Measurements from ENCODE around the gene DGKE.

DGKE gene

GRCh38 chr17:56807723-56808122 lies 26.2 kb upstream of the DGKE start (continued):
- TF ChIP-seq ZNF18 (tag by site-specific recombination; IDR thresholded peaks at IDR 0.05), result no peak
- TF ChIP-seq ZNF561 (tag by site-specific recombination; IDR thresholded peaks at IDR 0.05; ENCODE audit: borderline replicate concordance), result no peak
- TF ChIP-seq ZNF184 (tag by site-specific recombination; IDR thresholded peaks at IDR 0.05), result no peak
- no peak for TF ChIP-seq ZNF146 (tag by site-specific recombination; IDR thresholded peaks at IDR 0.05)
- TF ChIP-seq ZEB2 (tag by site-specific recombination; IDR thresholded peaks at IDR 0.05), result no peak
- peak; percentile 76 for TF ChIP-seq ZBTB11 (tag by site-specific recombination; conservative IDR thresholded peaks at IDR 0.05; ENCODE audit: low read depth)
- peak; percentile 28; the same call in 1 of the 2 replicates for TF ChIP-seq ZXDB (tag by site-specific recombination; IDR thresholded peaks at IDR 0.05)
- TF ChIP-seq PRDM10 (tag by site-specific recombination; IDR thresholded peaks at IDR 0.05), result no peak
- no peak for TF ChIP-seq ZNF302 (tag by site-specific recombination; IDR thresholded peaks at IDR 0.05; ENCODE audit: low read depth)
- no peak for TF ChIP-seq HIC1 (tag by site-specific recombination; IDR thresholded peaks at IDR 0.05)
- TF ChIP-seq ZNF292 (tag by site-specific recombination; IDR thresholded peaks at IDR 0.05; ENCODE audit: borderline replicate concordance, low read depth), result no peak
- TF ChIP-seq ZSCAN5A (tag by site-specific recombination; IDR thresholded peaks at IDR 0.05), result no peak
- no peak for TF ChIP-seq PRDM4 (tag by site-specific recombination; IDR thresholded peaks at IDR 0.05)
- no peak for TF ChIP-seq ZNF621 (tag by site-specific recombination; IDR thresholded peaks at IDR 0.05)
- TF ChIP-seq ZNF398 (tag by site-specific recombination; IDR thresholded peaks at IDR 0.05), result no peak
- no peak for TF ChIP-seq ZBTB1 (tag by site-specific recombination; IDR thresholded peaks at IDR 0.05)
- TF ChIP-seq ZNF692 (tag by site-specific recombination; IDR thresholded peaks at IDR 0.05), result no peak
- TF ChIP-seq ZNF544 (tag by site-specific recombination; IDR thresholded peaks at IDR 0.05), result no peak
- no peak for TF ChIP-seq ZNF133 (tag by site-specific recombination; IDR thresholded peaks at IDR 0.05)
- no peak for TF ChIP-seq ZNF701 (tag by site-specific recombination; IDR thresholded peaks at IDR 0.05)
- TF ChIP-seq KLF16 (tag by site-specific recombination; IDR thresholded peaks at IDR 0.05), result no peak
- no peak for TF ChIP-seq ZNF76 (tag by site-specific recombination; IDR thresholded peaks at IDR 0.05; ENCODE audit: borderline replicate concordance, low read depth)

All from HEK293 (cell line).